ENCODE measurements around the gene CAPN5.

DNA sequence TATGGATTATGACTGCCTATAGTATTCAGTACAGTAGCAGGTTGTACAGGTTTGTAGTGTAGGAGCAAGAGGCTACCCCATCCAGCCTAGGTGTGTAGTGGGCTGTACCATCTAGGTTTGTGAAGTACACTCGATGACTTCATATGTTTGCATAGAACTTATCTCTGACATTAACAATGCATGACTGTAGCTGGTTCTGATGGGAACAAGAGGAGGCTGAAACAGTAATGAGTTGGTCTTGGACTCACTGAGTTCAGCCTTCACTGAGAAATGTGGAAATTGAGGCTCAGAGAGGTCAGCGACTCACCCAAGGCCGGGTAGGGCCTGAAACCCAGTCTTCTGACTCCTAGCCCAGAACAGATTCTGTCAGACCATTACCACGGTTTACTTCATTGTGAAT, 74.3 kb downstream of the CAPN5 start:
- TF ChIP-seq, protein P1, sequence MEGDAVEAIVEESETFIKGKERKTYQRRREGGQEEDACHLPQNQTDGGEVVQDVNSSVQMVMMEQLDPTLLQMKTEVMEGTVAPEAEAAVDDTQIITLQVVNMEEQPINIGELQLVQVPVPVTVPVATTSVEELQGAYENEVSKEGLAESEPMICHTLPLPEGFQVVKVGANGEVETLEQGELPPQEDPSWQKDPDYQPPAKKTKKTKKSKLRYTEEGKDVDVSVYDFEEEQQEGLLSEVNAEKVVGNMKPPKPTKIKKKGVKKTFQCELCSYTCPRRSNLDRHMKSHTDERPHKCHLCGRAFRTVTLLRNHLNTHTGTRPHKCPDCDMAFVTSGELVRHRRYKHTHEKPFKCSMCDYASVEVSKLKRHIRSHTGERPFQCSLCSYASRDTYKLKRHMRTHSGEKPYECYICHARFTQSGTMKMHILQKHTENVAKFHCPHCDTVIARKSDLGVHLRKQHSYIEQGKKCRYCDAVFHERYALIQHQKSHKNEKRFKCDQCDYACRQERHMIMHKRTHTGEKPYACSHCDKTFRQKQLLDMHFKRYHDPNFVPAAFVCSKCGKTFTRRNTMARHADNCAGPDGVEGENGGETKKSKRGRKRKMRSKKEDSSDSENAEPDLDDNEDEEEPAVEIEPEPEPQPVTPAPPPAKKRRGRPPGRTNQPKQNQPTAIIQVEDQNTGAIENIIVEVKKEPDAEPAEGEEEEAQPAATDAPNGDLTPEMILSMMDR (conservative IDR thresholded peaks at IDR 0.05) = no peak
- no peak for TF ChIP-seq ZFX (IDR thresholded peaks at IDR 0.05)
